Activated CD8-positive, alpha-beta memory T cell treated with anti-CD3 and anti-CD28 coated beads, Interleukin-2, amount 50 U/mL, for 1 hour (primary cell): ENCODE data around the gene DNAH9.

ENCODE experiments used
- DNase-seq: peaks from one replicate; pipeline ENCODE4 v3.0.0-alpha.2; 2020; ENCODE audit errors: extremely low read depth

The DNAH9 gene

GRCh38 chr17:11598274-11599221, at the start of gene DNAH9:
Gene DNAH9, plus strand, starts transcription at chr17:11598470. Its CDS starts 29 bp downstream, at chr17:11598499.
- DNase-seq = no peak

- DNase-seq = no peak
These were observed 47.8 kb upstream of the DNAH9 start for GRCh38 chr17:11550431-11550830.

GRCh38 chr17:11551442-11551841, 46.8 kb upstream of the DNAH9 start:
- no peak for DNase-seq

GRCh38 chr17:11553135-11553534, 45.1 kb upstream of the DNAH9 start:
- DNase-seq = no peak

GRCh38 chr17:11554042-11554441, 44.2 kb upstream of the DNAH9 start:
- no peak for DNase-seq

GRCh38 chr17:11554542-11554941, 43.7 kb upstream of the DNAH9 start:
- DNase-seq = no peak

GRCh38 chr17:11555530-11555929, 42.7 kb upstream of the DNAH9 start:
- DNase-seq = no peak

- DNase-seq = no peak
These were observed 40.4 kb upstream of the DNAH9 start for GRCh38 chr17:11557727-11558452.

- DNase-seq = no peak
These were observed 39.5 kb upstream of the DNAH9 start for GRCh38 chr17:11558681-11559234.

GRCh38 chr17:11559601-11560000, 38.7 kb upstream of the DNAH9 start:
- no peak for DNase-seq

- no peak for DNase-seq
These were observed 37.0 kb upstream of the DNAH9 start for GRCh38 chr17:11561281-11561680.

GRCh38 chr17:11561702-11562101, 36.6 kb upstream of the DNAH9 start:
- no peak for DNase-seq

- DNase-seq = no peak
These were observed 33.5 kb upstream of the DNAH9 start for GRCh38 chr17:11564589-11565380.

GRCh38 chr17:11565591-11565990, 32.7 kb upstream of the DNAH9 start:
- DNase-seq = no peak

GRCh38 chr17:11578998-11579397, 19.3 kb upstream of the DNAH9 start:
- DNase-seq = no peak

- DNase-seq = no peak
These were observed 17.6 kb upstream of the DNAH9 start for GRCh38 chr17:11580677-11581076.

GRCh38 chr17:11582217-11582616, 16.1 kb upstream of the DNAH9 start:
- no peak for DNase-seq

- DNase-seq = no peak
These were observed 14.8 kb upstream of the DNAH9 start for GRCh38 chr17:11583306-11583992.

- no peak for DNase-seq
These were observed 8.6 kb upstream of the DNAH9 start for GRCh38 chr17:11589716-11590115.

- no peak for DNase-seq
These were observed 3.4 kb downstream of the DNAH9 start for GRCh38 chr17:11601661-11602060.

- no peak for DNase-seq
These were observed 10.1 kb downstream of the DNAH9 start for GRCh38 chr17:11608396-11608795.
